MM.1S (cell line): Measurements from ENCODE around the gene PRSS8.

ENCODE experiments used
- EZH2 ChIP-seq: fragments of 300-600 bp; sonication (generic); optimal IDR thresholded peaks from 2 replicates; pipeline ENCODE3; 2017; ENCODE audit warnings: low read depth, mild to moderate bottlenecking, antibody characterized with exemption, low read length, mixed read lengths
- TF ChIP-seq, protein P1 (sequence below): fragments of 300-600 bp; sonication (generic); IDR thresholded peaks from 2 replicates; pipeline ENCODE4 v1.5.1; 2016; ENCODE audit warnings: antibody characterized with exemption, low read length, mixed read lengths

GRCh38 chr16:31184888-31185287 lies 49.4 kb upstream of the PRSS8 start:
- TF ChIP-seq, protein P1, sequence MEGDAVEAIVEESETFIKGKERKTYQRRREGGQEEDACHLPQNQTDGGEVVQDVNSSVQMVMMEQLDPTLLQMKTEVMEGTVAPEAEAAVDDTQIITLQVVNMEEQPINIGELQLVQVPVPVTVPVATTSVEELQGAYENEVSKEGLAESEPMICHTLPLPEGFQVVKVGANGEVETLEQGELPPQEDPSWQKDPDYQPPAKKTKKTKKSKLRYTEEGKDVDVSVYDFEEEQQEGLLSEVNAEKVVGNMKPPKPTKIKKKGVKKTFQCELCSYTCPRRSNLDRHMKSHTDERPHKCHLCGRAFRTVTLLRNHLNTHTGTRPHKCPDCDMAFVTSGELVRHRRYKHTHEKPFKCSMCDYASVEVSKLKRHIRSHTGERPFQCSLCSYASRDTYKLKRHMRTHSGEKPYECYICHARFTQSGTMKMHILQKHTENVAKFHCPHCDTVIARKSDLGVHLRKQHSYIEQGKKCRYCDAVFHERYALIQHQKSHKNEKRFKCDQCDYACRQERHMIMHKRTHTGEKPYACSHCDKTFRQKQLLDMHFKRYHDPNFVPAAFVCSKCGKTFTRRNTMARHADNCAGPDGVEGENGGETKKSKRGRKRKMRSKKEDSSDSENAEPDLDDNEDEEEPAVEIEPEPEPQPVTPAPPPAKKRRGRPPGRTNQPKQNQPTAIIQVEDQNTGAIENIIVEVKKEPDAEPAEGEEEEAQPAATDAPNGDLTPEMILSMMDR, result no peak
- TF ChIP-seq EZH2, result no peak
